Activated T-cell treated with anti-CD3 and anti-CD28 coated beads for 24 hours (primary cell): ENCODE measurements around the gene NBPF15.
"Not testable (repeated sequence)": the region's sequence is repeated elsewhere in the genome, so short reads cannot be mapped to it uniquely, and the experiment has no call there.

Experiments
- DNase-seq: peaks from one replicate; pipeline ENCODE4 v3.0.0-alpha.2; 2020; ENCODE audit warnings: low read depth

NBPF15 gene, protein sequence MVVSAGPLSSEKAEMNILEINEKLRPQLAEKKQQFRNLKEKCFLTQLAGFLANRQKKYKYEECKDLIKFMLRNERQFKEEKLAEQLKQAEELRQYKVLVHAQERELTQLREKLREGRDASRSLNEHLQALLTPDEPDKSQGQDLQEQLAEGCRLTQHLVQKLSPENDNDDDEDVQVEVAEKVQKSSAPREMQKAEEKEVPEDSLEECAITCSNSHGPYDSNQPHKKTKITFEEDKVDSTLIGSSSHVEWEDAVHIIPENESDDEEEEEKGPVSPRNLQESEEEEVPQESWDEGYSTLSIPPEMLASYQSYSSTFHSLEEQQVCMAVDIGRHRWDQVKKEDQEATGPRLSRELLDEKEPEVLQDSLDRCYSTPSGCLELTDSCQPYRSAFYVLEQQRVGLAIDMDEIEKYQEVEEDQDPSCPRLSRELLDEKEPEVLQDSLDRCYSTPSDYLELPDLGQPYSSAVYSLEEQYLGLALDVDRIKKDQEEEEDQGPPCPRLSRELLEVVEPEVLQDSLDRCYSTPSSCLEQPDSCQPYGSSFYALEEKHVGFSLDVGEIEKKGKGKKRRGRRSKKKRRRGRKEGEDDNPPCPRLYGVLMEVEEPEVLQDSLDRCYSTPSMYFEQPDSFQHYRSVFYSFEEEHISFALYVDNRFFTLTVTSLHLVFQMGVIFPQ

DNA sequence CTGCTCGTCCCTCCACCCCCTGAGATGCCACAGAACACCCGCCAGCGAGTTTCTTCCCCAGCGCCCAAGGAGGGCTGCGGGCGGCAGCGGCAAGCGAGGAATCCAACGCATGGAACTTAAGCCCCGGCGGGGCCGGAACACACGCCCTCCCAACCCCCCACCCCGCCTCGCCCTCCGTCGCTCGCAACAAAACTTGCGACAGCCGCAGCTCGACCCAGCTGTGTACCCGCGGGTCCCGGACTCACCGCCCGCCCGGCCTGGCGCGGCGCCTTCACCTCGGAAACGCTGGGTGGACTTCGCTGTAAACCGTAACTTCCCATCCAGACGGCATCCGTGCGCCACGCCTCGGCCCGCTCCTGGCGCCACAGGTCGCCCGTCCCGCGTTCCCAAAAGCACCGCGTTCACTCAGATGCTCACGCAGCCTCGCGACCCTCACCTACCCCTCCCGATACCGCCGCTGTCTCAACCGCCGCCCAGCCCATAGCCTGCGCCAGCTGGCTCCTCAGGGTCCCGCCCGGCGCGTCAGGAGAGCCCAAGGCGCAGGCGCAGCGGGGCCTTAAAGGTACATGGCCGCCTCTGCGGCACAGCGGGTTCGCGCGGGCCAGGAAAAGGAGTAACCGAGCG is at the start of gene NBPF15:
TSS of gene NBPF15 (minus strand) at position 534 of the 624 bp plus-strand sequence. CDS start 21,666 bp downstream, outside the sequence.
- peak; percentile 64 for DNase-seq

DNA sequence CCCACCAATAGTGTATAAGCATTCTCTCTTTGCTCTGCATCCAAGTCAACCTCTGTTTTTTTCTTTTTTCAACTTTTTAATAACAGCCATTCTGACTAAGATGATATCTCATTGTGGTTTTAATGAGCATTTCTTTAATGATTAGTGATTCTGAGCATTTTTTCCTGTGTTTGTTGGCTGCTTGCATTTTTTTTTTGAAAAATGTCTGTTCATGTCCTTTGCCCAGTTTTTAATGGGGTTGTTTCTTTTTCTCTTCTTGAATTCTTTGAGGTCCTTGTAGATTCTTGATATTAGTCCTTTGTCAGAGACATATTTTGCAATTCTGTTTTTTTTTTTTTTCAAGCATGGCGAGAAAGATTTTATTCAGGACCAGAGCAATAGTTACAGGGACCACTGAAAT is 35.0 kb upstream of the NBPF15 start:
- not testable (repeated sequence) for DNase-seq

DNA sequence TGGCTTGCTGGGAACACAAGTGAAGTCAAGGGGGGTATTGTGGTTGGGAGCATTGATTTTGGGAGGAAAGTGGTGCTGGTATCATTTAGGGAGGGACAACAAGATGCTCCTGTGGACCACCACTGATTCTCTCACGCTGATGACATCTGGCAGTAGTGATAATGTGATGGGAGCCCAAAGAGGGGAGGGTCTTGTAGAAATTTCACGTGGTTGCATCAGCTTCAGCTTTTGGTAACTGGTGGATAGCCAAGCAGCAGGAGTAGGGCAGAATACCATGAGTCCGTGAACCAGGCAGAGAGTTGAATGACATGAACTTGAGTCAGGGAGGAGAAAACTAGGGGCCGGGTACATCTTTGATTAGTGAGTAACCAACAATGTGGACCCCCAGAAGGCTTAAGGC is 32.7 kb upstream of the NBPF15 start:
- DNase-seq = not testable (repeated sequence)

DNA sequence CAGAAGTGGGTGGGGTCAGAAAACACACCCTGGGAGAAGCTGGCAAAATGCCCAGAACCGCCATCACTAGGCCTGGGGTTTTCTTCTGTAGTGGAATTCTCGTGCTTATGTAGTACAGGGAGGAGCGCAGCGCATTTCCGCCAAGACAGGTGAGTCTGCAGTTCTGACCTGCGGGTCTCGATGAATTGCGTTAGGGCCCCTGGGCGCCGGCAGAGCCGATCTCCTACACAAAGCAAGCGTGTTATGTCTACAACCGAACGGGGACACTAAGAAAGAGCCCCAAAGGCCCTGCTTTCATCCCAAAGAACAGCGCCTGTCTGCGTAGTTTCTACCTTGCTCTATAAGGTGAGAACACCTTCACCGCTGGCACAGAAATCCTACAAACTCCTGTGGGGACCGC is 28.9 kb upstream of the NBPF15 start:
- not testable (repeated sequence) for DNase-seq

DNA sequence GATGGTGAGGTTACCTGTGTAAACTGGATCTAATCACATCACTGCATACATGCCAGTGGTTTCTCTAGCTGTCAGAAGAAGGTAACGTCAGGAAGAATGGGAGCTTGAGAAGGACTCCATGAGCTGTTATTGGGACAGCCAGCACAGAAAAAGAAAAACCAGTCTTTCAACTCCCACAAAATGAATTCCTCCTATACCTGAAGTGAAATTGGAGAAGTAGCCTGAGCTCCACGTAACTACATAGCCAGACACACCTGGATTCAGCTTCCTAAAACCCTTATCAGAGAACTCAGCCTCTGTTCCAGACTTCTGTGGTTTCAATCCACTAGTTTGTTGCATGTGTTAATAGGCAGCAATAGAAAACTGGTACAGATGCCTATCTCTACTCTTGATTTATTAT is 25.5 kb upstream of the NBPF15 start:
- DNase-seq = not testable (repeated sequence)

DNA sequence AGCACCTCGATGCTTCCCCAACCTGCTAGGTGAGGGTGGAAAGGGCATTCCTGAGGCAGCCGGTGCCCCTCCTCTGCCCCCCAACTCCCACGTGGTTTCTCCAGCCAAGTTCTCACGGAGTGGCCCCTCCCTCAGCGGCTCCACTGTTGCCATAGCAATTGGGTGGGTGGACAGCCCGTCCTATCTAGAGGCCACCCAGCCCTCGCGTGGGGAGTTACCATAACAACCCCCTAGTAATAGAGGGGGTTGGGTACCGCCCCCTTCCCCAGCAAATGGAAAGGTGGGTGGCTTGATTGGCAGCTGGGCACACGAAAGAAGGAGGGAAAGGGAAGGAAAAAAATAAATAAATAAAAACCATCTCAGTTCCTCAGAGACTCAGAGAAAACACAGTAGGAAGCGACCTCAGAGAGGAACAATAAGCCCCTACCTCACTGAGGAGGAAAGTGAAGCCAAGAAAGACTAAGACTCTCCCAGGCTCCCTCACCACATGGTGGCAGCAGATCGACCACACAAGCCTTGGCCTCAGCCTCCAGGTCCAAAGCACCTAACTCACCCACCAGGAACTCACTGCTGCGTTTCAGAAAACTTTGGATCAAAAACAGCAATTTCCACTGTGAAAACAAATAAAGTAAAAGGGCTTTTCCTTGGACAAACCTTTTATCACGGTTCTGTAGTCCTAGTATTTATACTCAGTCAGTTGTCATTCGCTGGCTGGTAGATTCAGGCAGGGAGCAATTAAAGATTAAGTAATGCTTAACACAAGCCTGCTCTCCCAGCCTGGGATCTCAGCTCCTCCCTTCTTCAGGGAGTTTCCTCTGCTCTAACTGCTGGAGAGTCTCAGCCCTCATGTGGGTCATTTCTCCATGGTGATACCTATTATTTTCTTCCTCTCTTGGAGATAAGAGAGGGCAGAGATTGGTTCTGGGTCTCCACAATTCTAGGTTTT is 23.9 kb upstream of the NBPF15 start:
- DNase-seq = not testable (repeated sequence)

DNA sequence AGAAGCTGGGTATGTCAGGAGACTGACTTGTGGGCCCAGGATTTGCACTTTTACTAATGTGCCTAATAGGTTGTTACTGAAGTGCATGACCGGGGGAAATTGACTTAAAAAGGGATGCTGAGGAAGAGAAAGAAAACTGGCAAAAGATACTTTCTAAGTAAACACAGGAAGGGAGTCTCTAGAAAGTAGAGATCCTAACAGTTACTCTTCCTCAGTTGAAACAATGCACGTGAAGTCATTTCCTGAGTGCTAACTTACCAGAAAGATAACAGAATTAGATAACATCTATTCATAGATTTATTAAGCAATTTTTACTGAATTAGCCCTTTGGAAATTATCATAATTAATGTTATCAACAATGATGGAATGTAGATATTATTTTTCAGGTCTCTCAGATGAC is 12.4 kb upstream of the NBPF15 start:
- DNase-seq = not testable (repeated sequence)

DNA sequence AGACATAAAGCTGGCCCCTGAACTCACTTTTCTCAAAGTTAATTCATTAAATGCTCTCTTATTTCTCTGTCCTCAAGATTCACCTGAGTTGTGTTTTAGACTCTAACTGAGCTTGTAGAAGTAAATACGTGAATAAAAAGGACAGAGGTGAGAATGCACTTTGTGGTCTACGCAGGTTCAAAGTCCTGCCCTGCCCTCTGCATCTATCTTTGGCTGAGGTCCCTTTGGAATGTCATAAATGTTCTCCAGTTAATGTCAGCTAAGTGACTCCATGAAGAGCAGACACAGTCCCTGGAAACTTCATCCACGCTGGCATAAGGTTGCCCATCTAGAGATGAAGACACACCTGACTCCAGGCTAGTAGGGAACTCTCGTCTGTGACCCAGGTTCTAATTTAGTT is 10.0 kb upstream of the NBPF15 start:
- DNase-seq = not testable (repeated sequence)

DNA sequence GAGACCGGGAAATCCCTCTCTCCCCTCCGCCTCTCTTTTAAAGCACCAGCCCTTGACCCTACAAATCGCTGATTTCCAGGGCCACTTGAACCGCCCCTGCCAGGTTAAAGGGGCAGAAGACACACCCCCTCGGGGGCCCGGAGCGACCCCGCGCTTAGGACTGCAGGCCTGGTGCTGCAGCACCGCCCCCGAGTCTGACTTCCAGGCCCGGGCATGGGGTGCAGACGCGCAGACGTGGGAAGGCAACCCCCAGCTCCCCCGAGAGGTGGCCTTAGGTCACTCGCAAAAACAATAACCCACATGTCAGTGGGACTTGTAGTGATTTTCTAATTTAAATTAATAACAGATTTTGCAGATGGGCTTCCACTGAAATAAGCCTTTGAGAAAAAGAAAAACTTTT is 309 bp upstream of the NBPF15 start:
- DNase-seq = not testable (repeated sequence)

DNA sequence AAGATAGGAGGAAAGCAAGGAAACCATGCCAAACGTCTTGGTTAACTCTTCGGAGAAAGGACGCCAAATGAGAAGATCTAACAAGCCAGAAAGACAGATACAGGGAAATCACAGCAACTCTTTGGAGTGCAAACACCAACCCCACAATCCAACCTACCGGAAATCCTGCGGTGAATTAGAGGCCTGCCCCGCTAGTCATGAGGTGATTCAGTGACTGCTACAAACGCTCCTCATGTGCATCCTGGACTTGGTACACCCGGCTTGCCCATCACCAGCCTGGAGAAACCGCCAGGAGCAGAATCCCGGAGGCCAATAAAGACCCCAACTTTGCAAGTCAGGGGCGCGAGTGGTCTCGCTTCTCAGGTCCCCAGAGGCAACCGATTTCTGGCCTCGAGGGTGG is 783 bp downstream of the NBPF15 start:
- DNase-seq = not testable (repeated sequence)

DNA sequence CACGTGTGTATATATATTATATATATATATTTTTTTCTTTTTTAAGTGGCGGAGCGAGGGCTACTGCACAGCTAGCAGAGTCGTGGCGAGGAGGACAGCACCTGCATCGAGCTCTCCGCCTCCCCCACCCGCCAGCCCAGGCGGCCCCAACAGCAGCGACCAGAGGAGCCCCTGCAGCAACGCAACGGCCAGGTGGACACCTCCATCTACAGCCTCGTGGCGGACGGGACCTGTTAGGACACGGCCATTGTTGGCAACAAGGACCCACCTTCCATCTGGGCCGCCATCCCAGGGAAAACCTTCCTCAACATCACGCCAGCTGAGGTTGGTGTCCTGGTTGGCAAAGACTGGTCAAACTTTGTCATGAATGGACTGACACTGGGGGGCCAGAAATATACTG is 19.1 kb downstream of the NBPF15 start:
- not testable (repeated sequence) for DNase-seq

DNA sequence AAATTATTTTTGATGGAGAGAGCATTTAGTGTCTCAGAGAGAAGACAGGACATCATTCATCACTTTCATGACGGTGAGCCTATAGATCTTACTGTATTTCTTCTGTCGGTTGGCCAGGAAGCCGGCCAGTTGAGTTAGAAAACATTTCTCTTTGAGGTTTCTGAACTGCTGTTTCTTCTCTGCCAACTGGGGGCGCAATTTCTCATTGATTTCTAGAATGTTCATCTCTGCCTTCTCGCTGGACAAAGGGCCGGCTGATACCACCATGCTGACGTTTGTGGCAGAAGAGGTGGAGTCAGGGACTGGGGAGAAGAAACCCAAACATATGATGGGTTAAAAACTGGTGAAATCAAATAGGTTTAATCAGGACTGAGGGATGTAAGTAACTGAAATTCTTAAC is 21.7 kb downstream of the NBPF15 start:
- not testable (repeated sequence) for DNase-seq

DNA sequence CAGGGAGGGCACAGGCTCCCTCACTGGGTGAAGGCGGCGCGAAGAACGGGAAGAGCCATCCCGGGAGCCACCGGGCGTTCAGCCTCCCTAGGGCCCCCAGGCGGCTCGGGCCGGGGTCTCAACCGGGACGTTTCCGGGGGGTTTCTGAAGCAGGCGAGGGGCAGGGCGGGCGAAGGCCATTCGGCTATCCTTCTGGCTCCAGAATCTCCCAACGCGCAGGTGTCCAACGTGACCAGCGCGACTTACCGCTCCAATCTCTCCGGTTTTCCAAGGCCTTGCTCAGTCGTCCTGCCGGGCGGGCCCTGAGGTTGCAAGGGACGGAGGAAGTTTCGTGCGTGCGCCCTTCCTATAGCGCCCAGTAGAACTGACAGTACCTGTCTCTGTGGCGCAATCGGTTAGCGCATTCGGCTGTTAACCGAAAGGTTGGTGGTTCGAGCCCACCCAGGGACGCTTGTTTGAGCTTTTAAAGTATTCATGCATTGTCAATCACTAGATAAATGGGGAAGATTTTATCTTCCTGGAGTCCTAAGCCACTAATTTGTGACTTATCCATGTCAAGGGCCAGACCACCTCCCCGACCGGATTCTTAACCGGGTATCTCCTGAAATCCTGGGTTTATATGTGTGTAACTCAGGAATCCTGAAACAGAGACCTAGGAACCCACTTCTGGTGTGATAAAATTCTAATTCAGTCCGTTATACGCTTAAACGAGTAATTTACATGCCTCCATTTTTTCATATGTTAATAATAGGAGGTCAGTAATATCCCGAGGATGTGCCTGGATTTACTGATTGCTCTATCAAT is 42.4 kb downstream of the NBPF15 start:
- DNase-seq = peak; percentile 66

DNA sequence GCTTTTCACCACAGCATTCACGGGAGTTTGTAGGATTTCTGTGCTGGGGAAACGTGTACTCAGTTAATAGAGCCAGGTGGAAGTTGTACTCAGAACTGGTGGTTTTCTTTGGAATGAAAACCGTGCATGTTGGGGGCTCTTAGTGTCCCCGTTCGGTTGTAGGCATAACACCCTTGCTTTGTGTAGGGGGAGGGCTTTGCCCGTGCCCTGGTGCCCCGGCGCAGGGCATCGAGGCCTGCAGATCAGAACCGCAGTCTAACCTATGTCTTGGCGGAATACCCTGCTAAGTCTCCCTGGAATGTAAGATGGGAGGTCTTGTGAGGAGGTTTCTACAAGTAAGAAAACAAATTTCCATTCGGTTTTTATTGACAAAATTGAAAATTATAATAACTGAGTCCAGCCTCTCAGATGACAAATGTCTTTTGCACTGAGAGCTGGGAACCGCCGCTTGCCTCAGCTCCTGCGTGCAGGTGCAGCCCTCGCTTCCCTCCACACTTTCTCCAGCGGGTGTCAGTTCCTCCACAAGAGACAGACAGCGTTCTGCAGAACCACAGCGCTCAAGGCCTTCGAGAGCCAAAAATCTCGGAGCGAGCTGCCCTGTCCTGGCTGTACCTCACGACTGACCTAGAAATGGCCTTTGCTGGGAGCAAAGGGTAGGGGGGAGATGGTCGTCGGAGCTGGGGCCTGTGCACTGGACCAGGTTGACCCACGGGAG is 47.9 kb downstream of the NBPF15 start:
- not testable (repeated sequence) for DNase-seq

DNA sequence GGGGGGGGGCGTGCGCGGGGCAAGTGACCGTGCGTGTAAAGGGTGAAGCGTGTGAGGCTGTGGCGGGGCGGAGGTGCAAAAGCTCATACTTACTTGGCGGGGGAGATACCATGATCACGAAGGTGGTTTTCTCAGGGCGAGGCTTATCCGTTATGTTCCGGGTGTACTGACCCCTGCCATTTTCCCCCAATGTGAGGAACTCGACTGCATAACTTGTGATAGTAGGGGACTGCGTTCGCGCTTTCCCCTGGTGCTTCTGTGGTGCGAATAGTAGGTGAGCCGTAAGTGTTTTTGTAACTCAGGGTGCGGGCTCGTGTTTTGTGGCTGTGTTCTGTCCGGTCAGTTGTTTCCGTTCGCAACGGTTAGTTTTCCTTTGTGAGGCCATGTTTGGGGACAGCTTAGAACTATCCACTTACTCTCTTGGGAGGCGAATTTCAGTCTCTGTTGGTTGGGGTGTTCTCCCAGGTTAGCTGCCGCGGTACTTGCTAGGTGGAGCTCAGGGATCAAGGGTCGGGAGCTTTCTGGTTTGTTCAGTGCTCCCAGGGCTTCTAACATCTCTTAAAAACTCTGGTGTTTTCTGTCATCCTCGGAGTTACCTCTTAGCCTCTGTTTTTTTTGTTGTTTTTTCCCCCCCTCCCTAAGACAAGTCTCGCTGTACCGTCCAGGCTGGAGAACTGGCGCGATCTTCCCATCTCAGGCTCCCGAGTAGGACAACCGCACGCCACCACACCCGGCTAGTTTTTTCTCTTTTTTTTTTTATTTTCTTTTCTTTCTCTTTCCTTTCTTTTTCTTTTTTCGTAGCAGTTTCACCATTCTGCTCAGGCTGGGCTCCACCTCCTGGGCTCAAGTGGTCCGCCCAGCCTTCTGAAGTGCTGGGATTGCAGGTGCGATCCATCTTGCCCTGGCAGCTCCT is 48.7 kb downstream of the NBPF15 start:
- peak; percentile 87 for DNase-seq

DNA sequence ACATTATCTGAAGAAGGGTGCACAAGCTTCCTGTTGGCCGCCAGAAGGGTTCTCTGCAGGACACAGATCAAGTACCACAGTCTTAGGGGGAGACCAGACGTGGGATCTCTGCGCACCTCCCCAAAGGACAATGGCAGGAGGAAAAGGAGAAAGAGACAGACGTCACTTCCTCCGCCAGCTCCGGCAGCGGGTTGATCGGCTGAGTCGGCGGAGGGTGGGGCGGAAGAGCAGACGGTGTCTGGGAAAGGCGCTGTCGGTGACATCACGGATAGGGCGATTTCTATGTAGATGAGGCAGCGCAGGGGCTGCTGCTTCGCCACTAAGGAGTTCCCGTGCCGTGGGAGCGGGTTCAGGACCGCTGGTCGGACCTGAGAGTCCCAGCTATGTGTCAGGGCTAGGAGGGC is 49.4 kb downstream of the NBPF15 start:
- DNase-seq = peak; percentile 69

DNA sequence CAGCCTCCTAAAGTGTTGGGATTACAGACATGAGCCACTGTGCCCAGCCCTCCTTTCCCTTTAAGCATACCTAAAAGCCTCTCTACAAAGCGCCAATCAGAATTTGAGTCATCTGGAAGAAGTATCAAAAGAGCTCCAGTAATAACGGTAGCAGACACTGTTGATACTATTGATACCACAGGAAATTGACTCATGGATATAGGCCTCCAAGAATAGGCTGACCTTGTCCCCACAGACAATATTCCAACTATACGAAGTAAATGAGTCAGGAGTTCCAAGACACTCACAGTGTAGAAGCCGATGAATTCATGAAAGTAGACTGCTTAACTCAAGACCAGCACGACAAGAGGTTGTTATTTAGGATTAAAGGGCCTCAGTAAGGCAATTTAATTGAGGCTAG is 58.7 kb downstream of the NBPF15 start:
- DNase-seq = not testable (repeated sequence)

DNA sequence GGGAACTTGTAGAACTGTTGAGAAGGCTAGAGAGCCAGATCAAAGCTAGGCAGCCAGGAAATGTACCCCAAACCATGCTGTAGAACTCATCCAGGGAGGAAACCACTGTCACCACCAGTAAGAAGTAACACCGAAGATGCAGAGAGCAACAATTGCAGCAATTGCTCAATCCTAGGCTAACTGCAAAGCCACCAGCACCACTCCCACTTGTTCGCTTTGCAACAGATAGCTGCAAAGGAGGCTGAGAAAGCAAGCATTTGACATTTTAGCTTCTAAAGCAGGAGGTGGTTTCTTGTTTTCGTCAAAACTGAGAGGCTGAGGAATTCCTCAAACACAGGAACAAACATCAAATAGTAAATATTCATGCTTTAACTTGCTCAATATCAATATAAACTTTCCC is 89.8 kb downstream of the NBPF15 start:
- not testable (repeated sequence) for DNase-seq
